Activated T-cell treated with anti-CD3 and anti-CD28 coated beads for 1 hour (primary cell): ENCODE data around the gene LRWD1.
"Not testable (repeated sequence)": the region's sequence is repeated elsewhere in the genome, so short reads cannot be mapped to it uniquely, and the experiment has no call there.

Experiments
- DNase-seq: peaks from one replicate; pipeline ENCODE4 v3.0.0-alpha.2; 2020; ENCODE audit warnings: low read depth

LRWD1 gene

DNA sequence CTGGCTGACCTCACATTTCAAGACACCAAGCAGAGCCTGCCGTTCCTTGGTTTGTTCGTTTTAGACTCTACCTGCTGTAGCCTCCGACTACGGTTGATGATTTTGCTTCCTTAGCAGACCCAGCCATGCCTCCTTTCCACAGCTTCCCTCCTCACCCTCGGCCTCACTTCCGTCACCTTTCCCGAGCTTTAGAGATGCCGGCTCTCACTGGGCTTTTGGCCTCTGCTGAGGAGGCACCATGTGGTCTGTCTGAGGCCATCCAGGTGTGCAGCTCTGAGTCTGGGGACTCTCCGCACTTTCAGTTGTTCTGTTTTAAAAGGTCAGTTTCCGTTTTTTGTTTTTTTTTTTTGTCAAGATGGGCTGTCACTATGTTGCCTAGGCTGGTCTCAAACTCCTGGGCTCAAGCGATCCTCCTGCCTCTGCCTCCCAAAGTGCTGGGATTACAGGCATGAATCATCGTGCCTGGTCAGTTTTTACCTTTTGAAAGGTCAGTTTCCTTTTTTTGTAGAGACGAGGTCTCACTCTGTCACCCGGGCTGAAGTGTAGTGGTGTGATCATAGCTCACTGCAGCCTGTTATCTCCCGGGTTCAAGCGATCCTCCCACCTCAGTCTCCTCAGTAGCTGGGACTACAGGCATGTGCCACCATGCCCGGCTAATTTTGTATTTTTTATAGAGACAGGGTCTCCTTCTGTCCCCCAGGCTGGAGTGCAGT, 19.7 kb upstream of the LRWD1 start:
- DNase-seq: no peak

- DNase-seq: no peak
These were observed 19.1 kb upstream of the LRWD1 start for GRCh38 chr7:102445674-102446071.

DNA sequence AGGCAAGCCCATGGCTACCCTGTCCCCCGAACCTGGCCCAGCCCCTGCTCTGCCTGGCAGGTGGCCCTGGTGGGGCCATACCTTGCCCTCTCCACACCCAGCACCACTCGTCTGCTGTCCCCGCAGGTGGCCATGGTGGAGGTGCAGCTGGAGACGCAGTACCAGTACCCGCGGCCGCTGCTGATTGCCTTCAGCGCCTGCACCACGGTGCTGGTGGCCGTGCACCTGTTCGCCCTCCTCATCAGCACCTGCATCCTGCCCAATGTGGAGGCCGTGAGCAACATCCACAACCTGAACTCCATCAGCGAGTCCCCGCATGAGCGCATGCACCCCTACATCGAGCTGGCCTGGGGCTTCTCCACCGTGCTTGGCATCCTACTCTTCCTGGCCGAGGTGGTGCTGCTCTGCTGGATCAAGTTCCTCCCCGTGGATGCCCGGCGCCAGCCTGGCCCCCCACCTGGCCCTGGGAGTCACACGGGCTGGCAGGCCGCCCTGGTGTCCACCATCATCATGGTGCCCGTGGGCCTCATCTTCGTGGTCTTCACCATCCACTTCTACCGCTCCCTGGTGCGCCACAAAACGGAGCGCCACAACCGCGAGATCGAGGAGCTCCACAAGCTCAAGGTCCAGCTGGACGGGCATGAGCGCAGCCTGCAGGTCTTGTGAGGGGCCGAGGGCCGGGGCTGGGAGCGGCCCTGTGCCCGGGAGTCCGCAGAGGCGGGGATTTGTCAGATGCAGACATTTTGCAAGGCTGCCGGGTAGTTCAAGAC, 18.2 kb upstream of the LRWD1 start:
- DNase-seq: no peak

GRCh38 chr7:102447311-102447710, 17.5 kb upstream of the LRWD1 start:
- no peak for DNase-seq

DNA sequence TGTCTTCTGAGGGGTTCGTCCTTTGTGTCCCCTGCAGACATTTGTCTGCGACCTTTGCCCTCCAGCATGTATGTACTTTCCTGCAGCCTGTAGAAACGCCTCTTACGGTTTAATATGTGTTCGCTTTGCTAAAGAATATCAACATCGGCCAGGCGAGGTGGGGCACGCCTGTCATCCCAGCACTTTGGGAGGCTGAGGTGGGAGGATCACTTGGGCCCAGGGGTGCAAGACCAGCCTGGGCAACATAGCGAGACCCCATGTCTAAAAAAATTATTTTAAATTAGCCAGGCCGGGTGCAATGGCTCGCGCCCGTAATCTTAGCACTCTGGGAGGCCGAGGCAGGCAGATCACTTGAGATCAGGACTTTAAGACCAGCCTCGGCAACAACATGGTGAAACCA, 15.6 kb upstream of the LRWD1 start:
- no peak for DNase-seq

- peak; percentile 44 for DNase-seq
These were observed 14.5 kb upstream of the LRWD1 start for GRCh38 chr7:102450242-102450641.

DNA sequence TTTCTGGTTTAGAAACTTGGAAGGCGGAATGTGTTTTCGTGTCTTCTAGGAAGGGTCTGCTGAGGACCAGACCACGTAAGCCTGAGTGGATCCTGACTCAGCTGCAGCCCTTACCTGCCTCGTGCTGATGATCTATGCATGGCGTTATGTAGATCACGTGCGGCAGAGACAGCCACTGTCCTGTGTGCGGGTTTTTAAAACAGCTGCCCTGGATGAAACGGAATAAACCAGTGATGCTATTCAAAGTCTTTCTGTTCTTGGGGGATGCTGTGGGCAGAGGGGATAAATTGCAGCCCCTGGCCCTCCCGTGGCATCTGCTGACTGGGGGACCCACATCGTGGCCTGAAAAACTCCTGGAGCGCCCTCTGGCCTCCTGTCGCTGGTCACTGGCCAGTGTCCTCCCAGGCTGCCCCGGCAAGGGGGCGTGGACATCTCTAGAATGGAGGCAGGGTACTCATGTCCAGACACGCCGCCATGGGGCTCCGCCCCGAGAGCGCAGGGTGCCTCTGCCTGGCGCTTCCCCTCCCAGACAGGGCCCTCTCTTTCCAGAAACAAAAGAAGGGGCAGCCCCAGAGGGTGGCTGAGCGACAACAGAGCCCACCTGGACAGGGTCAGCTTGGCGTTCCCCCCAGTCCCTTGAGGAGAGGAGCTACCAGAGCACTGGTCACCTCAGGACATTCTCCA, 13.3 kb upstream of the LRWD1 start:
- no peak for DNase-seq

GRCh38 chr7:102452451-102452850, 12.3 kb upstream of the LRWD1 start:
- no peak for DNase-seq

DNA sequence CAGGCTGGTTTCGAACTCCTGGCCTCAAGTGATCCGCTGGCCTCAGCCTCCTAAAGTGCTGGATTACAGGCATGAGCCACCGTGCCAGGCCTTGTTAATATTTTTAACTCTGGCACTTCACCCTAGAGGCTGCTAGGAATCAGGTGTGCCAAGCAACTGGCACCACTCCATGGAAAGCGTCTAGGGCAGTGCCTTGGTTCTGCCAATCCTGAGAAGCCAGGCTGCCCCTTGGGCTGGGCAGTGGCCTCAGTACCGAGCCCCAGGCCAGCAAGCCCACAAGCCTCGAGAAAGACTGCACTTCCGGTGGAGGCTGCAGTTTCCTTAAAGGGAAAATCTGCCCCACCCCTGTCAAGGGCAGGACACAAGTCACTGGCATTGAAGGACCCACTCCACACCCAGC, 11.5 kb upstream of the LRWD1 start:
- no peak for DNase-seq

- no peak for DNase-seq
These were observed 10.3 kb upstream of the LRWD1 start for GRCh38 chr7:102454468-102454867.

- DNase-seq: not testable (repeated sequence)
These were observed 9.9 kb upstream of the LRWD1 start for GRCh38 chr7:102454932-102455331.

DNA sequence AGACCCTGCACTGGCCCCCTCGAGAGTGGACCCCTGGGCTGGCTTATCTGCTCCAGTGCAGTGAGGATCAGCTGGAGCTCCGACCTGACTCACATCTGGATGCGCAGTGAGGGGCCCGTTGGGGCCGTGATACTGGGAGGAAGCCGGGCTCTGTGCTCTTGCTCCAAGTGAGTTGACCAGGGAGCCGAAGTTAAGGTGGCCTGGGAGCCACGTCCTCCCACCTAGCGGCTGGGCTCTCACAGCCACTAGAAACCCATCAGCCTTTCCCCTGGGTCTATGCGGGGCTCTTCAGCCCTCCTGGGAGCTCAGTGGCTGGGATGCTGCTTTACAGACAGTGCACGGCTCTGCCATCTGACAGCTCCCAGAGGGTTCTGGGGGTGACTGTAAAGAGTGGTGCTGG, 9.2 kb upstream of the LRWD1 start:
- no peak for DNase-seq

DNA sequence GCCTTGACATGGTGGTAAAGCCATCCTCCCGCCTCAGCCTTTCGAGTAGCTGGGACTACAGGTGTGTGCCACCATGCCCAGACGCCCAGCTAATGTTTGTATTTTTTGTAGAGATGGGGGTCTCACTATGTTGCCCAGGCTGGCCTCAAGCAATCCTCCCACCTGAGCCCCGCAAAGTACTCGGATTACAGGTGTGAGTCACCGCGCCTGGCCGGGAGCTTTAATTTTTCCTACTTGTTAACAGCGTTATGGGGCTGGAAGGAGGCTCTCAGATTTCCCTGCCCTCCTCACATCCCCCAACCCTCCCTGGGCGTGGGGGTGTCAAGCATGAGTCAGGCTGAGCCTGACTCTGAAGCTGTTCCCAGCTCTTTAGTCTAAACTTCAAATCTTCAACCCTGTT, 8.5 kb upstream of the LRWD1 start:
- no peak for DNase-seq

GRCh38 chr7:102457352-102457924, 7.3 kb upstream of the LRWD1 start:
- DNase-seq: no peak

DNA sequence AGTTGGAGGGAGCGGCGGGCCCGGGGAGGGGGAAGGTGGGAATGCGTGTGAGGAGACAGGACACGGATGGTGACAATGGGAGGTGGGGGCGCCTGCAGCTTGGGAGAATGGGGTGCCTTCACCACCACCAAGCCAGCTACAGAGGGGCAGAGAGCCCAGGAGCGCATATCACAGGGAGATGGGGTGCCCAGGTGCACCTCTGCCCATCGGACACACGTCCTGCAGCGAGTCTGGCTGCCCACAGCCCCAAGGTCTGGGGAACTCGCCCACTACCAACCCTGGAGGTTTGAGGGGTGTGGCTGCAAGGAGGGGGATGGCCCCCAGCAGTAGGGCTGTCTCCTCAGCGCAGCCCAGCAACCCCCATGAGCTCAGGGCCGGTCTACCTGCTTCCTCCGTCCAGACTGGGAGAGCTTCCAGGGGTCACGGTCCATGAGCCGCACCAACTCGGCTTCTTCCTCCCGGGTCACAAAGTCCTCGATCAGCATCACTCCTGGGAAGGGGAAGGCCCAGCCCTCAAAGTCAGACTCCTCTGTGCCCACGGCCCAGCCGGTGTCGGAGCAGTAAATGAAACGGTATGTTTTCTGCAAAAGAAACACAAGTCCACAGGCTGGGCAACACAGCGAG, 5.5 kb upstream of the LRWD1 start:
- no peak for DNase-seq

GRCh38 chr7:102460467-102460866, 4.3 kb upstream of the LRWD1 start:
- no peak for DNase-seq

DNA sequence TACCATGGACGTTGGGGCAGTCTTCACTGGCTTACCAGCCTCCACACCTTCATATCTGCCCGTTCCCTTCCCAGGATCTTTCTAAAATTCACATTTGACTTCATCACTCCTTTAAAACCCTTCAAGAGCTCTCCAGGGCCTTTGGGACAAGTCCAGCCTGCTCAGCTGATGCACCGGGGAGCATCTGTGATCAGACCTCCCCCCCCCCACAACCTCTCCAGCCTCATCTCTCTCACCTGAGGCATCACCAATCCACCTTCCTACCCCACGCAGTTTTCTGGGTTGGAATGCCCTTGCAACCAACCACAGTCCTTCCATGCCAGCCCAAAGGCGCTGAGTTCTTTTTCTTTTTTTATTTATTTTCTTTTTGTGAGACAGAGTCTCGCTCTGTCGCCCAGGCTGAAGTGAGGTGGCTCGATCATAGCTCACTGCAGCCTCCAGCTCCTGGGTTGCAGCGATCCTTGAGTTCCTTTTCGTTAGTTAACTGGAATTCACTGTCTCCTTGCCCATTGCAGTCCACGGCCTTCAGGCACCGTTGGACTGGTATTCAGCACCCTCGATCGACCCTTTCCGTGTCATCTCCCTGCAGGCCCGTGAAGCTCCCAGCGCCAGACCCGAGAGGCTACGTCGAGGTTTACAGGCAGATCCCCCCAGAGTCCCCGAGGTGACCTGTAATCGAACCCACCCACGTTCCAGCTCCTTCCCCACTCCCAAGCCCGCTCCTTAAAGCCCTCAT, 775 bp upstream of the LRWD1 start:
- DNase-seq: no peak

GRCh38 chr7:102466097-102466496, 1.3 kb downstream of the LRWD1 start:
- DNase-seq: no peak

- no peak for DNase-seq
These were observed 3.0 kb downstream of the LRWD1 start for GRCh38 chr7:102467581-102468477.
